ENCODE data around the gene DGKK.
"Not testable (repeated sequence)": the region's sequence is repeated elsewhere in the genome, so short reads cannot be mapped to it uniquely, and the experiment has no call there.

Gene DGKK

GRCh38 chrX:50407976-50408375 is 62.6 kb downstream of the DGKK start:
- no peak for DNase-seq

GRCh38 chrX:50403903-50404302 is 66.7 kb downstream of the DGKK start:
- no peak for DNase-seq

- DNase-seq = no peak
Measured at GRCh38 chrX:50402886-50403285, 67.7 kb downstream of the DGKK start.

GRCh38 chrX:50393902-50394301 is 76.7 kb downstream of the DGKK start:
- no peak for DNase-seq

- DNase-seq = no peak
Measured at GRCh38 chrX:50386520-50386919, 84.1 kb downstream of the DGKK start.

- DNase-seq = no peak
Measured at GRCh38 chrX:50381729-50382415, 88.8 kb downstream of the DGKK start.

GRCh38 chrX:50375481-50376267 is 95.0 kb downstream of the DGKK start:
- DNase-seq = no peak

GRCh38 chrX:50372966-50373365 is 97.7 kb downstream of the DGKK start:
- no peak for DNase-seq

GRCh38 chrX:50343917-50344316 is 126.7 kb downstream of the DGKK start:
- DNase-seq = no peak

- no peak for DNase-seq
Measured at GRCh38 chrX:50333308-50333707, 137.3 kb downstream of the DGKK start.

GRCh38 chrX:50332668-50333067 is 138.0 kb downstream of the DGKK start:
- DNase-seq = not testable (repeated sequence)

- no peak for DNase-seq
Measured at GRCh38 chrX:50327235-50327634, 143.4 kb downstream of the DGKK start.

All from stimulated activated CD4-positive, alpha-beta T cell treated with anti-CD3 and anti-CD28 coated beads, Interleukin-4, amount 100 ng/mL, for 24 hours (primary cell).